ENCODE results near the gene PRODH.
"Not testable (repeated sequence)": the region's sequence is repeated elsewhere in the genome, so short reads cannot be mapped to it uniquely, and the experiment has no call there.

Gene PRODH

GRCh38 chr22:18978506-18978905, 42.4 kb upstream of the PRODH start:
- no peak for TF ChIP-seq CTCF (IDR thresholded peaks at IDR 0.05; ENCODE audit: insufficient read depth, missing control alignments)
- no peak for FAIRE-seq
- DNase-seq (ENCODE audit: insufficient read length, low spot score) = no peak

- FAIRE-seq (no peak), DNase-seq (ENCODE audit: insufficient read length, low spot score) (no peak)
- TF ChIP-seq CTCF (IDR thresholded peaks at IDR 0.05; ENCODE audit: insufficient read depth, missing control alignments) = no peak
Measured at GRCh38 chr22:18977824-18978425, 41.8 kb upstream of the PRODH start.

GRCh38 chr22:18976197-18976751, 40.2 kb upstream of the PRODH start:
- TF ChIP-seq CTCF (IDR thresholded peaks at IDR 0.05; ENCODE audit: insufficient read depth, missing control alignments) = no peak
- DNase-seq (ENCODE audit: insufficient read length, low spot score) (no peak), FAIRE-seq (no peak)

GRCh38 chr22:18975434-18976196, 39.5 kb upstream of the PRODH start:
- no peak for DNase-seq (ENCODE audit: insufficient read length, low spot score)
- no peak for TF ChIP-seq CTCF (IDR thresholded peaks at IDR 0.05; ENCODE audit: insufficient read depth, missing control alignments)
- no peak for FAIRE-seq

GRCh38 chr22:18974477-18975180, 38.5 kb upstream of the PRODH start:
- FAIRE-seq (no peak), DNase-seq (ENCODE audit: insufficient read length, low spot score) (no peak)
- no peak for TF ChIP-seq CTCF (IDR thresholded peaks at IDR 0.05; ENCODE audit: insufficient read depth, missing control alignments)

- no peak for TF ChIP-seq CTCF (IDR thresholded peaks at IDR 0.05; ENCODE audit: insufficient read depth, missing control alignments)
- DNase-seq (ENCODE audit: insufficient read length, low spot score) = no peak
- no peak for FAIRE-seq
Measured at GRCh38 chr22:18973264-18974031, 37.4 kb upstream of the PRODH start.

GRCh38 chr22:18972591-18972990, 36.5 kb upstream of the PRODH start:
- FAIRE-seq = not testable (repeated sequence)

GRCh38 chr22:18972029-18972428, 35.9 kb upstream of the PRODH start:
- not testable (repeated sequence) for FAIRE-seq

More at GRCh38 chr22:18972591-18972990, 36.5 kb upstream of the PRODH start:
- not testable (repeated sequence) for DNase-seq (ENCODE audit: insufficient read length, low spot score)

More at GRCh38 chr22:18972029-18972428, 35.9 kb upstream of the PRODH start:
- DNase-seq (ENCODE audit: insufficient read length, low spot score) = not testable (repeated sequence)
